GM19372 (cell line): ENCODE results near the gene PPA2.
"Not testable (repeated sequence)": the region's sequence is repeated elsewhere in the genome, so short reads cannot be mapped to it uniquely, and the experiment has no call there.

Experiments
- ATAC-seq: cut with Tn5 transposase; IDR thresholded peaks from one replicate; pipeline ENCODE4 v1.9.1; 2021; ENCODE audit warnings: mild to moderate bottlenecking, low read depth, moderate library complexity; ENCODE audit not compliant: unreplicated experiment

PPA2 gene

DNA sequence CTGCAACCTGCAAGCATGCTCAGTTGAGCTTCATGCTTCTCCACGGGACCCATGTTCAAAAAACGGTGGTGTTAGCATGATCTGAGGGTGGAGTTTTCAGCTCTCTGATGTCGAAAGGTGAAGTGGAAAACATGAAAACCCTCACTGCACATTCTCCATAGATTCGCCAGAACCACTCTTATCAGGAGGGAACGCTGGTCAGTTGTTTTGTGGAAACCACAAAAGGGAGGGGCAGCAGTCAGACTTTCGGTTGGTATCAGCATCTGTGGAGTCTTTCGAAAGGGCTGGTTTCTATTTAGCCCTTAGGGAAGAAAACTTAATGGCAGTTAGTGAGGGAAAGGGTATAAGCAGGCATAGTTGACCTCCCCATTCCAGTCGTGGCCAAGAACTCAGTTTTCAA, 12.6 kb downstream of the PPA2 start:
- no peak for ATAC-seq

GRCh38 chr4:105460306-105460705, 13.6 kb downstream of the PPA2 start:
- ATAC-seq: no peak

GRCh38 chr4:105458541-105458940, 15.3 kb downstream of the PPA2 start:
- ATAC-seq: not testable (repeated sequence)

DNA sequence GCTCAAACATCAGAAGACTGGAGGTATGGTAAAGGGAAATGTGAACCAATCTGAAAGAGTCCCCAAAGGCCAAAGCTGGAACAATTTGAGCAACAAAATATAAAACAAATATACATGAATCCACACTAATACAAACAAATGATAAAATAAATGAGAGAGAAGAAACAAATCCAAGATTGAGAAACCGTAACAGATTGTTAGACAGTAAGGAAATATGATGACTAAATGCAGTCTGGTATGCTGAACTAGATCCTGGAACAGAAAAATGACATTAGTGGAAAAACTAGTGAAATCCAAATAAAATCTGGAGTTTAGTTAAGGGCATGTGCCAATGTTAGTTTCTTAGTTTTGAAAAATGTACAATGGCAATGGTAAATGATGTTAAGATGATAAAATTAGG, 15.9 kb downstream of the PPA2 start:
- ATAC-seq: no peak

DNA sequence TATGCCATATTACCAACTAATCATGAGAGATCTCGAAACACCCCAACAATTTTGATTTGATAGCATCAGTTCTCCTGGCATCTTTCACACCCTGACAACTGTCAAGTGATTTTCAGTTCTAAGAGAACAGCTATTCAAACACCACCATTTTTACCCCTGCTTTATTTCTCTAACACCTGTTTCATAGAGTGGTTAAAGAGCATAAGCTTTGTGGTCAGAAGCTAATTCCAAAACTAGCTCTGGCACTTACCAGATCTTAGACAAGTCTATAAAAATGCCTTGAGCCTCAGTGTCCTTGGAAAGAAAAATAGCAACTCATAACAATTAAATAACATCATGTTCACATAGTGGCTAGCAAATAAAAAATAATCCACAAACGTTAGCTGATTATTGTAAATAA, 17.9 kb downstream of the PPA2 start:
- ATAC-seq: no peak

DNA sequence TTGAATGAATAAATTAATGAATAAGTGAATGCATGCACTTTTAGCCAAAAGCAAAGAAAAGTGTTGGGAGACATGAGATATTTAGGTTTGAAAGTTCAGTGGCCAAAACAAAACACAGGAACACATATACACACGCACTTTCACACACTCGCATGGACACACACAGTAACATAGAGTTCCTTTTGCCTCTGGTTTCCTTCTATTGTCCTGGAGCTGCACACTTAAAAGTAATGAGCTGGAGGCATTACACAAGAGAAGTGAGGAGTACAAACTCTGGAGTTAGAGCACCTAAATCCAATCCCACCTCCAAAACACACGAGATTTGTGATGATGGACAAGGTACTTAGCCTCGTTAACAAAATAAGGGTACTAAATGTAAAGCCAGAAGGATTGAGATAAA, 18.7 kb downstream of the PPA2 start:
- ATAC-seq: no peak

DNA sequence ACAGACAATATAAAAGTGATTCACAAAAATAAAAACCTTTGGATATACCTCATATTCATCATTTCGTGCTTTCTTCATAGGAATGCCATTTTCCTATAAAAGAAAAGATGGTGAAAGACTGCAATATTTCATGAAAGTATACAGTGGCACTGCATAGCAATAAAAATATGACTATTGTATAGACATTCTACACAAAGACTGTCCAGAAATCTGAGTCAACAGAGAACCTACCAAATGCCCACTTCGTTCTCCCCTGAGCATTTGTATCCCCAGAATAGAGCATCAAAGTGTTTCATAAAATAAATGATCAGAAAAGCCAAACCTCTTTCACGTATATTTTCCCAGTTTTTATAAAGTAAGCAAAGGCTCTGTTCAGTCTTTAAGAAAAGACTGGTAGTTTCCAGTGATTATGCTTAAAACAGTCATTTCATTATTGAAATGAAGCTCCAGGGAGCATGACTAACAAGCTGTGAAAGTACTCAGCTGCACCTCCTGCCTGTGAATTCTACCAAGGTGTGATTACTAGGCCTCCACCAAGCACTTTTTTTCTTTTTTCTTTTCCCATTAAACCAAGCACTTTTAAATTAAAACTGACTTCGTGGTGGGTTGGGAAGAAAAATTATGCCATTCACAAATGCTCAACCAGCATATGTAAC, 20.2 kb downstream of the PPA2 start:
- ATAC-seq: no peak

DNA sequence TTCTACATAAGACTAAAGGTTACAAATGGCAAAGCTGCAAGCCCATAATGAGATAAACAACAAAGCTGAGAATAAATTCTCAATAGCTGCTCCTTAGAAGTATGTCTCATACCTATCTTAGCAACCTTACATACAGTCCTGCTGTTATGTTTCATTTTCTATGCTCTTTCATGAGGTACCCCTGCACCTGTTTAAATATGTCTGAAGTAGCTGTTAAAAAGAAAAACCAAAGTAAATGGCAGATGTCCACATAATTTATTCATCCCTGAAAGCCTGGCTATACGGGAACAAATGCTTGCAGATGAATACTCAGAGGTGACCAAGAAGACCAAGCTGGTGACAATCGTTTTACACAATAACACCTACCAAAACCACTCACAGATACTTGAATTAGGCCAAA, 22.5 kb downstream of the PPA2 start:
- ATAC-seq: no peak

GRCh38 chr4:105440890-105441289, 33.0 kb downstream of the PPA2 start:
- ATAC-seq: no peak

- no peak for ATAC-seq
These were observed 36.2 kb downstream of the PPA2 start for GRCh38 chr4:105437637-105438036.

DNA sequence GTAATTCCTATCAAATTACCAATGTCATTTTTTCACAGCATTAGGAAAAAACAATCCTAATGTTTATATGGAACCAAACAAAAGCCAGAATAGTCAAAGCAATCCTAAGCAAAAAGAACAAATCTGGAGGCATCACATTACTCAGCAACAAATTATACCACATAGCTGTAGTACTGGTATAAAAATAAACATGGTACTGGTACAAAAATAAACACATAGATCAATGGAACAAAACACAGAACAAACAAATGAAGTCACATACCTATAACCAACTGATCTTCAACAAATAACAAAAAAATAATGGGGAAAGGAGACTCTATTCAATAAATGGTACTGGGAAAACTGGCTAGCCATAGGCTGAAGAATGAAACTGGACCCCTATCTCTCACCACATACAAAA, 37.4 kb downstream of the PPA2 start:
- ATAC-seq: no peak

DNA sequence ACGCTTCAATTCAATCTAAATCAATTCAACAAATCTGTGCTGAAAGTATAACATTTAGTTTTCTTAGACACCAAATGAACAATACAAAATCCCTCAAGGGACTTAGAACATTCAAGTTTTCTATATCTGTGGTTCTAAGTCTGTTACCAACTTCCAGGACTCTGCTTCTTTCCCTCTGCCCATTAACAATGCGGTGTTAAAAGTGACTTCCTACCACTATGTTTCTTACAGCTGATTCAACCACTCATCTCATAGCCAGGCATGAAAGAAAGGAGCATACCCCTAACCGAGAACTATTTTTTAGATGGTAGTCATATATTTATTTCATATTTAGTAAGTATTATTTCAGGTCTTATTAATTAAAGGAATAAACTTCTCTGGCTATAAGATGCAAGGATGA, 38.9 kb downstream of the PPA2 start:
- ATAC-seq: no peak

DNA sequence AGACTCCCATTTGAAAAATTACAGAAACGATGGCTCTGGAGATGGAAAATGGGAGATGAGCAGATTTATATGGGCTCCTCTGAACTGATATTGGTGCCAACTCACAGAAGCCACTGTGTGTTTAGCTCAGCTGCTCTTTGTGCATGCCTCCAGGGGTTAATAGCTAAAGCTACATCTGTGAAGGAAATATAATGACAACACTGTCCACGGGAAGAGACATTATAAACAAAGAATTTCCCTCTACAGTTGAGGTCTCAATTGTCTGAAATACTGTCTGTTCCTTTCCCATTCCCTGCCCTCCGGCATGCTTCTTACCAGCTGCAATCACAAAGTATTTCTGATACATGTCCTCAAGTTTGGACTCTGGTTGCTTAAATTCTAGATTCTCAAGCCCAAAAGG, 40.4 kb downstream of the PPA2 start:
- ATAC-seq: no peak

- ATAC-seq: no peak
These were observed 41.4 kb downstream of the PPA2 start for GRCh38 chr4:105432438-105432837.

- no peak for ATAC-seq
These were observed 43.1 kb downstream of the PPA2 start for GRCh38 chr4:105430811-105431210.

- no peak for ATAC-seq
These were observed 47.5 kb downstream of the PPA2 start for GRCh38 chr4:105426187-105426897.

GRCh38 chr4:105422207-105422920, 51.5 kb downstream of the PPA2 start:
- ATAC-seq: no peak

DNA sequence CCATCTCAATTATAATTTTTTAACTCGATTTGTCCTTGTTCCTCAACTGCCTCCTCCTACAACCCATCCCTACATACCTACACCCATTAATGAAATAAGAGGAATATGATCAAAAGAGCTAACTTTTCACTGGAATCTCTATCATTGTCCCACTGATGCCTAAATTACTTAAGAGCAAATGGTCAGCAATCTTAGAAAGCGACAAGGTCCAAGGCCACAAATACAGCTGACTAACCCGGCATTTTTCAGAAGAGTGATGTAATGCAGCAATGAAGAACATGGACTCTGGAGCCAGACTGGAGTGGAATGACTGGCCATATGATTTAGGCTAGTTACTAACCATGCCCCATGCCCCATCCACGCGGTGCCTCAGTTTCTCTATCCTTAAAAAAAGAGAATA, 56.2 kb downstream of the PPA2 start:
- ATAC-seq: no peak

GRCh38 chr4:105415281-105415744, 58.5 kb downstream of the PPA2 start:
- no peak for ATAC-seq

DNA sequence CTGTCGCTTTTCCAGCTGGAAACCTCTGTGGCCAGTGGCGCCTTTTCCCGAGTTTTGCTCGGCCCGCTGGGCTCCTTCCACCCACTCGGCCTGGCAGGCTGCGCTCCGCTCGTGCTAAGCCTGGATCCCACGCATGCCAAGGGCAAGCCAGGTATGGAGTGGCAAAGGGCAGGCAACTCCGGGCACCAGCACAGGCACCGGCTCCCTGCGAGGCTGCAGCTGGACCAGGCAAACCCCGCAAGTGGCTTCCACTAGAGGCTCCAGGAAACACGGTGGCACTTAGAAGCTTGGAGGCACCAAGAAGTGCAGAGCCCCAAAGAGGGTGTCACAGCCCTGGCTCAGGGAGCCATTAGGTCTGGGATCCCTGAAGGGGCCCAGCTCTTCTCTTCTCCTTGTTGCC, 59.5 kb downstream of the PPA2 start:
- ATAC-seq: no peak

GRCh38 chr4:105409135-105409534, 64.7 kb downstream of the PPA2 start:
- not testable (repeated sequence) for ATAC-seq
